GM19438 (cell line): Measurements from ENCODE around the gene RPF1.
"Not testable (repeated sequence)": the region's sequence is repeated elsewhere in the genome, so short reads cannot be mapped to it uniquely, and the experiment has no call there.

Source experiments
- ATAC-seq: cut with Tn5 transposase; IDR thresholded peaks from one replicate; pipeline ENCODE4 v1.9.1; 2021; ENCODE audit warnings: low read depth; ENCODE audit not compliant: unreplicated experiment

The RPF1 gene

GRCh38 chr1:84478876-84479868 is at the start of gene RPF1:
RPF1 (plus strand) TSS chr1:84479266; CDS start chr1:84479282, 16 bp downstream.
- peak; percentile 98 for ATAC-seq

GRCh38 chr1:84430546-84430945 is 48.5 kb upstream of the RPF1 start:
- ATAC-seq, result no peak

GRCh38 chr1:84433258-84434080 is 45.6 kb upstream of the RPF1 start:
- peak; percentile 61 for ATAC-seq

GRCh38 chr1:84434081-84434769 is 44.8 kb upstream of the RPF1 start:
- peak; percentile 3 for ATAC-seq

- ATAC-seq, result no peak
Observed at GRCh38 chr1:84434801-84435549, 44.1 kb upstream of the RPF1 start.

- peak; percentile 46 for ATAC-seq
Observed at GRCh38 chr1:84436876-84437655, 42.0 kb upstream of the RPF1 start.

GRCh38 chr1:84442256-84442655 is 36.8 kb upstream of the RPF1 start:
- ATAC-seq, result peak; percentile 88

- ATAC-seq, result peak; percentile 8
Observed at GRCh38 chr1:84442747-84443646, 36.1 kb upstream of the RPF1 start.

- not testable (repeated sequence) for ATAC-seq
Observed at GRCh38 chr1:84448704-84449103, 30.4 kb upstream of the RPF1 start.

- no peak for ATAC-seq
Observed at GRCh38 chr1:84450910-84451309, 28.2 kb upstream of the RPF1 start.

- ATAC-seq, result no peak
Observed at GRCh38 chr1:84452436-84452835, 26.6 kb upstream of the RPF1 start.

GRCh38 chr1:84462118-84462517 is 16.9 kb upstream of the RPF1 start:
- ATAC-seq, result no peak

- no peak for ATAC-seq
Observed at GRCh38 chr1:84467298-84467697, 11.8 kb upstream of the RPF1 start.

GRCh38 chr1:84476225-84476624 is 2.8 kb upstream of the RPF1 start:
- no peak for ATAC-seq

- ATAC-seq, result no peak
Observed at GRCh38 chr1:84479998-84480397, 932 bp downstream of the RPF1 start.

- no peak for ATAC-seq
Observed at GRCh38 chr1:84480650-84481049, 1.6 kb downstream of the RPF1 start.

- no peak for ATAC-seq
Observed at GRCh38 chr1:84481317-84481716, 2.3 kb downstream of the RPF1 start.

- ATAC-seq, result no peak
Observed at GRCh38 chr1:84488107-84488506, 9.0 kb downstream of the RPF1 start.
